ENCODE data around the gene PER2.

- no peak for TF ChIP-seq EZH2 (IDR thresholded peaks at IDR 0.05; ENCODE audit: insufficient read depth, poor library complexity, severe bottlenecking)
- no peak for TF ChIP-seq EZH2phosphoT487 (IDR thresholded peaks at IDR 0.05; ENCODE audit: insufficient read depth, low read depth)
Measured at GRCh38 chr2:238299803-238300202, 11.4 kb upstream of the PER2 start.

Data from GM23248 (cell line).